Stimulated activated CD4-positive, alpha-beta T cell treated with anti-CD3 and anti-CD28 coated beads, TNF-alpha, amount 100 ng/mL, for 24 hours (primary cell): Measurements from ENCODE around the gene CIP2A.

Source experiments
- DNase-seq, 3 experiments: peaks; one replicate each; pipeline ENCODE4 v3.0.0-alpha.2; 2020; ENCODE audit warnings: low read depth in 3 of 3

CIP2A gene

DNA sequence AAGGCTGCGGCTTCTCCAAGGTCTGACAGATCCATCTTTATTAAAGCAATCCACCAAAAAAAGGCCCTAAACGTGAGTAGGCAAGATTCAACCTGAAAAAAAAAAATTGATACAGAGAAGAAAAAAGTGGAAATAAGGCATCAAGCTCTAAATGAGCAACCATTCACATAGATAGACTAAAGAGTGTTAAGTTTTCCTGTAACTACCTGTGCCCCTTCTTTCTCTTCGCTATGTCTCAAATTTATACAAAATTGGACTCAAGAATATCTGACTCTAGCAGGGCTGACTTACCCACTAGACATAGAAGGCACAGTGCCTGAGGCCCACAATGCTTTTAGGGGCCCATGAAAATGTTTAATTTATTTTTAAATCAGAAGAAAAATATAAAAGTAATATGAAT lies 78.7 kb downstream of the CIP2A start, which contains the start of gene MYH15:
Gene MYH15 (minus strand): TSS at position 101 of the 400 bp plus-strand sequence. CDS start 66 bp downstream, at position 35.
- DNase-seq = no peak

DNA sequence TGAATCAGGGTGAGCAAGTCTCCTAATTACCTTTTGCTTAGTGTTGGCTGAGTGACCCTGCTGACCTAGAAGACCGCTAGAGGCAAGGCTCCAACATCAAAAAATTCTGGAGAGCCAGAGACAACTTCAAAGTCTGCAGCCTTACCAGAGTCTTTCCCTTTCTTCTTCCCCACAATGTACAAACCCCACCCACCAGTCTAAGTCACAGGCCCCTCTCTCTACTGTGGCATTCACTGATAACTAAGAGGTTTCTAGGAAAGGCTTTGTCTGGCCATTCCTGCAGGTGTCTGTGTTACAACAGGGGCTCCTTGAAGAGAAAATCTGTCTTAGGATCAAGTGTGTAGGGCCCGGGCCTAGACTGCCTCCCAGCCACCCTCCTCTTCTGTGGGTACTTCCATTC lies 79.4 kb downstream of the CIP2A start:
- DNase-seq = no peak

DNA sequence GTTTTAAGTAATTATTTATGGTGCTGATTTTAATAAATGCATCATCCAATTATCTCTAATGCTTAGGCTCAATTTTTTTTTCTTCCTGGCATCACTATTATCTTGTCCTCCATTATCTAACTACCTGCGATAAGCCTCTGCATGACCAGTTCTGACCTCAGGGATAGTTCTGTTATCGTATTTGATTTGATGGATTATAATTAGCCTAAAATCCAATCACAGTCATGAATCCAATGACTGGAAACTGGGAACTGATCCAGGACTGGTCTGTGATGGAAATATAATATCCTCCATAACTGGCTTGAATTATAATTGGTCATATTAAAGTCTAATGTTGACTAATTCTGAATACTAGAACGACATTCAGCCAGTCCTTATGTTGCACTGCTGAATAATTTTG lies 80.0 kb downstream of the CIP2A start:
- no peak for DNase-seq

DNA sequence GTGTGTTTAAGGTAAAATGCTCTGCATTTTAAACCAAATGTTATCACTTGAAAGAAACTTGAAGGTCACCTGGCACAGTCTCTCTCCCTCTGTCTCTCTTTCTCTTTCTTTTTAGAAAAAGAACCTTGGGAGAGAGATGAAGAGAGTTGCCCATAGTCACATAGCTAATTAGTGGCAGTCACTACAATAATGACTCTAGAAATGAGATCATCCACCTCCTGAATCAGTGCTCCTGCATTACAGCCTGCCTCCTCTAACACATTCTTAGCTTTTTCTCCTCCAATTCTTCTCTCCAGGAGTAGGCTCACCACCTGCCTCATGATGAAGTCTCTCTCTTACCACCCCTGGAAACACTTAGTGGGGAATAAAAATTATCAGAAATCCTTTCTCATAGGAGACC lies 81.3 kb downstream of the CIP2A start:
- no peak for DNase-seq

DNA sequence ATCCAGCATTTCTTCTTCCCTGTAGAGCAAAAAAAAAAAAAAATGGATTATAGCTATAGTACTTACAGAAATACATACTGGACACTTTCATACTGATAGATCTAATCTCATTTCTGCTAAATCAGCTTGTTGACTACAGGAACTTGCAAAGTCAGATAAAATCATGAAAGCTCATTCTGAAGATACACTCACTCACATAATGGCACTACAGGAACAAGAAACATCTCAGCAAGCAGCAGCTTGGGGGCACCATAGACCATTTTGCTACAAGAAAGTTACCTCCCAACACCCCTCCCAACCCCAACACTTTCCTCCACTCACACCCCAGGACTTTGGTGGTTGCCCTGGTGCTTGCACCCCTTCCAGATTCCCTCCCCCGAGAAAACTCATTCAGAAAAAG lies 83.4 kb downstream of the CIP2A start:
- DNase-seq = no peak

DNA sequence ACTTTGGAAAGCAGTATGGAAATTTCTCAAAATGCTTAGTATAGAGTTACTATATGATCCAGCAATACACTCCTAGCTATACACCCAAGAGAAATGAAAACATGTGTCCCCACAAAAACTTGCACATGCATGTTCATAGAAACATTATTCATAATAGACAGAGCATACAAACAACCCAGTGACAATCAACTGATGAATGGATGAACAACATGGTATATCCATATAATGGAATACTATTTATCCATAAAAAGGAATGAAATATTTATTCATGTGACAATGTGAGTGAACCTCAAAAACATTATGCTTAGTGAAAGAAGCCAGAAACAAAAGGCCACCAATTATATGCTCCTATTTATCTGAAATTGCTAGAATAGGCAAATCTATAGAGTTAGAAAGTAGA lies 85.5 kb downstream of the CIP2A start:
- no peak for DNase-seq

DNA sequence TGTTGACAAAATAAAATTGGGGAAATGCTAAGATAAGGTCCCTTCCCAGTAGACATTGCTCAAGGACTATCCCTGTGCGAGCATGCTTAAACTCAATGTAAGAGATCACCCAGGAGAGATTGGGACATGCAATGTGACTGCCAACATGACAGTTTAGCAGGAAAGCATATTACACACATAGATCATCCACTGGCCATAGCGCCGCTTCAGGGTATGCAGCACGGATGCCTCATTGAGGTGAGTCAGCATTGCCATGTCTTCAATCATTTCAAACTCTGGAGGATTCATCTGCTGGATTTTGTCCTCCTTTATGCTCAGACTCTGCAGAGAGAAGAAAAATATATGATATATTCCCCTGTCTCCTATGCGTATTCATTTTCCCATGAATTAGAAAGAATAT lies 87.7 kb downstream of the CIP2A start:
- no peak for DNase-seq

DNA sequence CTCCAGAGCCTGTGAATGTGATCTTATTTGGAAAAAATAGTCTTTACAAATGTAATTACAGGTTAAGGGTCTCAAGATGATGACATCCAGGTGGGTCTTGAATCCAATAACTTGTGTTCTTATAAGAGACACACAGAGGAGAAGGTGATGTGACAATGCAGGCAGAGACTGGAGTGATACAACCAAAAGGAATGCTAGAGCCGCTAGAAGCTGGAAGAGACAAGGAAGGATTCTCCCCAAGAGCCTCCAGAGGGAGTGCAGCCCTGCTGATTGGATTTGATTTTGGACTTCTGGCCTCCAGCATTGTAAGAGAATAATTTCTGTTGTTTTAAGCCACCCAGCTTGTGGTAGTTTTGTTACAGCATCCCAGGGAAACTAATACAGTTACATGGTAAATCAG lies 88.5 kb downstream of the CIP2A start:
- DNase-seq = no peak
